HG03135 (cell line): ENCODE measurements around the gene FBXL5.
A peak's percentile ranks its signal among the peaks of the same experiment; 100 is the strongest.

ENCODE experiments used
- ATAC-seq: cut with Tn5 transposase; IDR thresholded peaks from one replicate; pipeline ENCODE4 v1.9.1; 2021; ENCODE audit warnings: mild to moderate bottlenecking, moderate library complexity; ENCODE audit not compliant: unreplicated experiment

The FBXL5 gene

GRCh38 chr4:15655223-15656037, at the start of gene FBXL5:
TSS of gene FBXL5 (minus strand) at chr4:15655357. CDS start at chr4:15655287, 70 bp downstream.
- peak; percentile 70 for ATAC-seq

- ATAC-seq = no peak
These were observed 49.0 kb upstream of the FBXL5 start for GRCh38 chr4:15704129-15704528.

GRCh38 chr4:15703439-15703838, 48.3 kb upstream of the FBXL5 start:
- ATAC-seq = no peak

GRCh38 chr4:15702941-15703403, 47.8 kb upstream of the FBXL5 start, which contains the start of gene BST1:
TSS of gene BST1 (plus strand) at chr4:15703065. CDS start at chr4:15703145, 80 bp downstream.
- peak; percentile 79 for ATAC-seq

- no peak for ATAC-seq
These were observed 41.7 kb upstream of the FBXL5 start for GRCh38 chr4:15696866-15697265.

GRCh38 chr4:15695729-15696128, 40.6 kb upstream of the FBXL5 start:
- ATAC-seq = no peak

- ATAC-seq = no peak
These were observed 40.1 kb upstream of the FBXL5 start for GRCh38 chr4:15695240-15695699.

- no peak for ATAC-seq
These were observed 39.3 kb upstream of the FBXL5 start for GRCh38 chr4:15694431-15694830.

- ATAC-seq = no peak
These were observed 37.4 kb upstream of the FBXL5 start for GRCh38 chr4:15692602-15693001.

- ATAC-seq = no peak
These were observed 36.4 kb upstream of the FBXL5 start for GRCh38 chr4:15691346-15692135.

GRCh38 chr4:15690020-15690809, 35.1 kb upstream of the FBXL5 start:
- ATAC-seq = no peak

- no peak for ATAC-seq
These were observed 34.4 kb upstream of the FBXL5 start for GRCh38 chr4:15689540-15689939.

GRCh38 chr4:15688051-15688450, 32.9 kb upstream of the FBXL5 start:
- no peak for ATAC-seq

GRCh38 chr4:15684498-15684897, 29.3 kb upstream of the FBXL5 start:
- ATAC-seq = no peak

GRCh38 chr4:15683143-15683495, 28.0 kb upstream of the FBXL5 start:
- ATAC-seq = no peak

GRCh38 chr4:15682242-15683142, 27.3 kb upstream of the FBXL5 start:
- no peak for ATAC-seq

GRCh38 chr4:15681372-15682241, 26.4 kb upstream of the FBXL5 start, which contains the start of gene FAM200B:
TSS of gene FAM200B (plus strand) at chr4:15681827. CDS start at chr4:15686978, 5,151 bp downstream.
- peak; percentile 95 for ATAC-seq

GRCh38 chr4:15681067-15681371, 25.9 kb upstream of the FBXL5 start:
- ATAC-seq = no peak

GRCh38 chr4:15677507-15677988, 22.4 kb upstream of the FBXL5 start:
- no peak for ATAC-seq
